ENCODE data around the gene KCNA2. TPM values are rescaled to one million over a fixed set of nuclear protein-coding genes. Genes with fewer than 3 reads are reported as not detected.

KCNA2 gene
- total RNA-seq, 1 experiment from 2014 or later: 1.1 TPM

- TF ChIP-seq REST (IDR thresholded peaks at IDR 0.05; ENCODE audit: insufficient read depth in 1 of 2, low read depth in 2 of 2, low read length in 1 of 2) (no peak), SIN3A (IDR thresholded peaks at IDR 0.05; ENCODE audit: borderline replicate concordance, insufficient read depth, low read depth, low read length) (no peak), POLR2AphosphoS5 (IDR thresholded peaks at IDR 0.05; ENCODE audit: low read depth, low read length) (no peak), TCF7L2 (IDR thresholded peaks at IDR 0.05; ENCODE audit: low read depth, low read length) (no peak)
- TF ChIP-seq, protein P1, sequence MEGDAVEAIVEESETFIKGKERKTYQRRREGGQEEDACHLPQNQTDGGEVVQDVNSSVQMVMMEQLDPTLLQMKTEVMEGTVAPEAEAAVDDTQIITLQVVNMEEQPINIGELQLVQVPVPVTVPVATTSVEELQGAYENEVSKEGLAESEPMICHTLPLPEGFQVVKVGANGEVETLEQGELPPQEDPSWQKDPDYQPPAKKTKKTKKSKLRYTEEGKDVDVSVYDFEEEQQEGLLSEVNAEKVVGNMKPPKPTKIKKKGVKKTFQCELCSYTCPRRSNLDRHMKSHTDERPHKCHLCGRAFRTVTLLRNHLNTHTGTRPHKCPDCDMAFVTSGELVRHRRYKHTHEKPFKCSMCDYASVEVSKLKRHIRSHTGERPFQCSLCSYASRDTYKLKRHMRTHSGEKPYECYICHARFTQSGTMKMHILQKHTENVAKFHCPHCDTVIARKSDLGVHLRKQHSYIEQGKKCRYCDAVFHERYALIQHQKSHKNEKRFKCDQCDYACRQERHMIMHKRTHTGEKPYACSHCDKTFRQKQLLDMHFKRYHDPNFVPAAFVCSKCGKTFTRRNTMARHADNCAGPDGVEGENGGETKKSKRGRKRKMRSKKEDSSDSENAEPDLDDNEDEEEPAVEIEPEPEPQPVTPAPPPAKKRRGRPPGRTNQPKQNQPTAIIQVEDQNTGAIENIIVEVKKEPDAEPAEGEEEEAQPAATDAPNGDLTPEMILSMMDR (IDR thresholded peaks at IDR 0.05): no peak
- H3K9me3 ChIP-seq (ENCODE audit: control insufficient read depth, insufficient read depth, low read depth, low read length): no peaks in the 10 kb centered on the region
- H3K4me3 ChIP-seq (ENCODE audit: low read depth in 2 of 2, low read length in 2 of 2): no peak overlapping the region
- ATAC-seq: no peak
- H3K36me3 ChIP-seq (ENCODE audit: control insufficient read depth, insufficient read depth, low read length): no peaks in the 10 kb centered on the region
- BruUV-seq (replicated peaks): no TSS peak
- no peak overlapping the region for H3K27ac ChIP-seq (ENCODE audit: low read length)
- no peaks in the 10 kb centered on the region for H3K27me3 ChIP-seq (ENCODE audit: control insufficient read depth, insufficient read depth, low read length)
- ChIA-PET POLR2A (no interaction called here), CTCF (no interaction called here)
- in situ Hi-C loops (cut with HindIII; ENCODE audit: low pct_unique_long_range_greater_than_20kb, low sequenced_read_pairs): no loop called here
- DNase-seq (ENCODE audit: low read depth, low spot score): no peak
- intact Hi-C loops (cut with micrococcal nuclease; ENCODE audit: unreplicated experiment): no loop called here
- H3K4me1 ChIP-seq (ENCODE audit: control insufficient read depth, insufficient read depth, low read length): no peaks in the 10 kb centered on the region
Observed at GRCh38 chr1:110595353-110595710, 10.8 kb downstream of the KCNA2 start.

GRCh38 chr1:110594456-110595352, 11.5 kb downstream of the KCNA2 start:
- H3K4me1 ChIP-seq (ENCODE audit: control insufficient read depth, insufficient read depth, low read length): no peaks in the 10 kb centered on the region
- no peak overlapping the region for H3K4me3 ChIP-seq (ENCODE audit: low read depth in 2 of 2, low read length in 2 of 2)
- H3K27me3 ChIP-seq (ENCODE audit: control insufficient read depth, insufficient read depth, low read length): no peaks in the 10 kb centered on the region
- in situ Hi-C loops (cut with HindIII; ENCODE audit: low pct_unique_long_range_greater_than_20kb, low sequenced_read_pairs): no loop called here
- no peaks in the 10 kb centered on the region for H3K9me3 ChIP-seq (ENCODE audit: control insufficient read depth, insufficient read depth, low read depth, low read length)
- CTCF ChIA-PET: interaction anchor here (0.9 kb wide), 1 partner anchor 39 kb away, joined by 4 read pairs; no protein-coding TSS in a partner anchor
- TF ChIP-seq, protein P1 (IDR thresholded peaks at IDR 0.05): no peak
- no TSS peak for BruUV-seq (replicated peaks)
- H3K27ac ChIP-seq (ENCODE audit: low read length): no peak overlapping the region
- ATAC-seq (no peak), DNase-seq (ENCODE audit: low read depth, low spot score) (no peak)
- POLR2A ChIA-PET: no interaction called here
- intact Hi-C loops (cut with micrococcal nuclease; ENCODE audit: unreplicated experiment): no loop called here
- no peaks in the 10 kb centered on the region for H3K36me3 ChIP-seq (ENCODE audit: control insufficient read depth, insufficient read depth, low read length)

All from Panc1 (cell line).